ENCODE data around the gene LAMTOR5.
"Not testable (repeated sequence)": the region's sequence is repeated elsewhere in the genome, so short reads cannot be mapped to it uniquely, and the experiment has no call there.

LAMTOR5 gene

GRCh38 chr1:110433213-110433612 lies 25.7 kb upstream of the LAMTOR5 start:
- DNase-seq: no peak

GRCh38 chr1:110430901-110431300 lies 23.4 kb upstream of the LAMTOR5 start:
- DNase-seq: no peak

GRCh38 chr1:110430366-110430765 lies 22.9 kb upstream of the LAMTOR5 start:
- no peak for DNase-seq

- DNase-seq: no peak
Measured at GRCh38 chr1:110428946-110429345, 21.5 kb upstream of the LAMTOR5 start.

- DNase-seq: no peak
Measured at GRCh38 chr1:110426854-110427253, 19.4 kb upstream of the LAMTOR5 start.

- no peak for DNase-seq
Measured at GRCh38 chr1:110425612-110426152, 18.2 kb upstream of the LAMTOR5 start.

- DNase-seq: no peak
Measured at GRCh38 chr1:110424699-110425611, 17.5 kb upstream of the LAMTOR5 start.

GRCh38 chr1:110420874-110421793 lies 13.6 kb upstream of the LAMTOR5 start:
- DNase-seq: no peak

GRCh38 chr1:110420023-110420662 lies 12.6 kb upstream of the LAMTOR5 start:
- DNase-seq: no peak

GRCh38 chr1:110418729-110419128 lies 11.2 kb upstream of the LAMTOR5 start:
- DNase-seq: no peak

GRCh38 chr1:110413045-110413444 lies 5.6 kb upstream of the LAMTOR5 start:
- DNase-seq: not testable (repeated sequence)

GRCh38 chr1:110412576-110412975 lies 5.1 kb upstream of the LAMTOR5 start:
- peak; percentile 37 for DNase-seq

GRCh38 chr1:110411173-110411735 lies 3.8 kb upstream of the LAMTOR5 start:
- no peak for DNase-seq

- DNase-seq: no peak
Measured at GRCh38 chr1:110409316-110409715, 1.8 kb upstream of the LAMTOR5 start.

GRCh38 chr1:110408488-110408887 lies 994 bp upstream of the LAMTOR5 start:
- DNase-seq: no peak

GRCh38 chr1:110406407-110406806 lies 1.1 kb downstream of the LAMTOR5 start:
- not testable (repeated sequence) for DNase-seq

GRCh38 chr1:110404401-110404800 lies 3.1 kb downstream of the LAMTOR5 start:
- no peak for DNase-seq

GRCh38 chr1:110403805-110404204 lies 3.7 kb downstream of the LAMTOR5 start:
- DNase-seq: no peak

GRCh38 chr1:110396259-110396958 lies 11.1 kb downstream of the LAMTOR5 start:
- not testable (repeated sequence) for DNase-seq

- DNase-seq: no peak
Measured at GRCh38 chr1:110394493-110394820, 13.0 kb downstream of the LAMTOR5 start.
